Nephron (organoid): Measurements from ENCODE around the gene AEN.

Source experiments
- H3K27ac Mint-ChIP-seq, 3 experiments: 2 replicates each; pipeline ENCODE4 v1.8.0; 2020; ENCODE audit warnings: mixed read lengths in 3 of 3, mild to moderate bottlenecking in 2 of 3, moderate library complexity in 1 of 3
- H3K27me3 Mint-ChIP-seq: 2 replicates; pipeline ENCODE4 v1.8.0; 2021; ENCODE audit warnings: low read depth, mild to moderate bottlenecking, moderate library complexity, mixed read lengths
- H3K36me3 Mint-ChIP-seq: 2 replicates; pipeline ENCODE4 v1.8.0; 2020; ENCODE audit warnings: low read depth, mixed read lengths
- H3K4me1 Mint-ChIP-seq: 2 replicates; pipeline ENCODE4 v1.8.0; 2020; ENCODE audit warnings: mixed read lengths
- H3K4me3 Mint-ChIP-seq, 3 experiments: 2 replicates each; pipeline ENCODE4 v1.8.0; 2020; ENCODE audit warnings: mild to moderate bottlenecking in 3 of 3, mixed read lengths in 3 of 3, moderate library complexity in 2 of 3
- H3K9me3 Mint-ChIP-seq: 2 replicates; pipeline ENCODE4 v1.8.0; 2020; ENCODE audit warnings: mixed read lengths
- TF ChIP-seq, protein P1 (sequence below), 3 experiments: fragments of 200-600 bp; sonication (generic); IDR thresholded peaks; one replicate each; pipeline ENCODE4 v1.5.0; 2021; ENCODE audit warnings: antibody characterized with exemption in 3 of 3; ENCODE audit not compliant: unreplicated experiment in 3 of 3

AEN gene

GRCh38 chr15:88604381-88605188, 16.6 kb upstream of the AEN start:
- Mint-ChIP-seq H3K9me3 (peaks cover 2% of the 10 kb centered on the region), H3K27me3 (peaks cover 98% of the 10 kb centered on the region), H3K27ac (no peak overlapping the region), H3K4me3 (peak overlapping the region; percentile 58 to 79 (median 66)), H3K4me1 (peaks cover 27% of the 10 kb centered on the region), H3K36me3 (no peaks in the 10 kb centered on the region)
- TF ChIP-seq, protein P1, sequence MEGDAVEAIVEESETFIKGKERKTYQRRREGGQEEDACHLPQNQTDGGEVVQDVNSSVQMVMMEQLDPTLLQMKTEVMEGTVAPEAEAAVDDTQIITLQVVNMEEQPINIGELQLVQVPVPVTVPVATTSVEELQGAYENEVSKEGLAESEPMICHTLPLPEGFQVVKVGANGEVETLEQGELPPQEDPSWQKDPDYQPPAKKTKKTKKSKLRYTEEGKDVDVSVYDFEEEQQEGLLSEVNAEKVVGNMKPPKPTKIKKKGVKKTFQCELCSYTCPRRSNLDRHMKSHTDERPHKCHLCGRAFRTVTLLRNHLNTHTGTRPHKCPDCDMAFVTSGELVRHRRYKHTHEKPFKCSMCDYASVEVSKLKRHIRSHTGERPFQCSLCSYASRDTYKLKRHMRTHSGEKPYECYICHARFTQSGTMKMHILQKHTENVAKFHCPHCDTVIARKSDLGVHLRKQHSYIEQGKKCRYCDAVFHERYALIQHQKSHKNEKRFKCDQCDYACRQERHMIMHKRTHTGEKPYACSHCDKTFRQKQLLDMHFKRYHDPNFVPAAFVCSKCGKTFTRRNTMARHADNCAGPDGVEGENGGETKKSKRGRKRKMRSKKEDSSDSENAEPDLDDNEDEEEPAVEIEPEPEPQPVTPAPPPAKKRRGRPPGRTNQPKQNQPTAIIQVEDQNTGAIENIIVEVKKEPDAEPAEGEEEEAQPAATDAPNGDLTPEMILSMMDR (IDR thresholded peaks at IDR 0.05; ENCODE audit: unreplicated experiment in 3 of 3), result no peak

GRCh38 chr15:88605189-88606069, 15.7 kb upstream of the AEN start:
- Mint-ChIP-seq H3K27me3 (peaks cover 98% of the 10 kb centered on the region), H3K27ac (no peak overlapping the region), H3K4me3 (peak overlapping the region; percentile 58 to 73 (median 65)), H3K9me3 (peaks cover 2% of the 10 kb centered on the region), H3K4me1 (peaks cover 27% of the 10 kb centered on the region), H3K36me3 (no peaks in the 10 kb centered on the region)
- TF ChIP-seq, protein P1 (IDR thresholded peaks at IDR 0.05; ENCODE audit: unreplicated experiment in 3 of 3), result no peak

DNA sequence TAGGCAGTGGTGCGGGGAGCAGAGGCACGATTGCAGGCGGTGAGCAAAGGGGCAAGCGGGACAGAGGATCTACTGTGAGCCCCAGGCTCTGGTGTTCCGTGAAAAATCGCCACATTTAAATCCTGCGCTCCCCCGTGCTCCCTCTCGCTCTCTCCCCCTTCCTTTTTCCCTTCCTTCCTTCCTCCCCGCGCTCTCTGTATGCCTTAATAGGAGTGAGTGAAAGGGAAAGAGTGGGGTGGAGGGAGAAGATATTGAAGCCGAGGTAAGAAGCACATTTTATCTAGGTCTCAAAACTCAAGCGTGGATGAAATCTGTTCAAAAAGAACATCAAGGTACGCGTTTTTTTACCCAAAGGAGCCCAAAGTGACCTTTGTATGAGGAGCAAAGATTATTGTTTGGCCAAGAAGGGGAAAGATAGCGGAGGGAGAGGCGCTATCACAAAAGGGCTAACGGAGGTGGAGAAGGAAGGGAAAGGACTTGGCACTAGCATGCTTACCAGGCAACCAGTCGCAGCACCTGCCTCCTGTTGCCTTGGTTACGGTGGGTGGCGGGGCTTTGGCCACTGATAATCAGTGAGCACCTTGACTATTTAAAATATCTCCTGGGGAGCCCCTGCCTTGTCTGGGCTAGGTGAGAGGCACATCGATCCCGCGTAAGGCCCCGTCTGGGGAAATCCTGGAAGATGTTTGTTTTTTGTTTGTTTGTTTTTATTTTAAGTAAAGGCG, 14.9 kb upstream of the AEN start:
- Mint-ChIP-seq H3K27ac (no peak overlapping the region), H3K9me3 (peaks cover 2% of the 10 kb centered on the region), H3K4me3 (peak overlapping the region; percentile 58 to 73 (median 65)), H3K36me3 (no peaks in the 10 kb centered on the region), H3K27me3 (peaks cover 98% of the 10 kb centered on the region), H3K4me1 (peaks cover 27% of the 10 kb centered on the region)
- TF ChIP-seq, protein P1 (IDR thresholded peaks at IDR 0.05; ENCODE audit: unreplicated experiment in 3 of 3), result no peak

- TF ChIP-seq, protein P1 (IDR thresholded peaks at IDR 0.05; ENCODE audit: unreplicated experiment in 3 of 3), result no peak
- Mint-ChIP-seq H3K4me1 (peaks cover 27% of the 10 kb centered on the region), H3K4me3 (no peak overlapping the region), H3K9me3 (peaks cover under 1% of the 10 kb centered on the region), H3K36me3 (no peaks in the 10 kb centered on the region), H3K27ac (no peak overlapping the region), H3K27me3 (peaks cover 99% of the 10 kb centered on the region)
Measured at GRCh38 chr15:88607951-88608350, 13.2 kb upstream of the AEN start.

DNA sequence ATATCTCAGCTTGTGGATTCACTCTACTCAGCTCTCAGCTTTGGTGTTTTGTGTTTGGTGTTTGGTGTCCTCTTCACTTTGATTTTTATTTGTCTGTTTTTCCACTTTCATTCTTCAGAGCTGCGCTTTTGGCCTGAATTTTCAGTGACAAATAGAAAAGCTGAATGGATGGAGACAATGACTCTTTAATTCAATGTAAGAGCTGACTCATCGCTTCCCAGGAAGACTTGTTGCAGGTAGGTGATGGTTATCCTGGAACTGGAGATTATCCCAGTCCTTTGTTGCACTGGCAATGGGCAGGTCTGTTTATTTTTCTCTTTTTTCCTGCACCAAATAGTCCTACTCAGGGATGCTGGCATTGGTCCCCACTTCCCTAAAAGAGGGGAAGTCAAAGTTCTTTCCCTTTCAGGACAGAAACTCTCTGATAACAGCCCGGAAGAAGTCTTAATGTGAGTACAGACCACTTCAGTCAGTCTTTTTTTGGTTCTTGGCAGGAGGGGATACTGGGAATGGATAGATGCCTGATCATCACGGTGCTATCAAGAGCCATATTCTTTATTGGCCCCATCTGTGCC, 12.4 kb upstream of the AEN start:
- no peaks in the 10 kb centered on the region for H3K9me3 Mint-ChIP-seq
- H3K4me3 Mint-ChIP-seq, result no peak overlapping the region
- H3K36me3 Mint-ChIP-seq, result no peaks in the 10 kb centered on the region
- H3K27ac Mint-ChIP-seq, result no peak overlapping the region
- peaks cover 99% of the 10 kb centered on the region for H3K27me3 Mint-ChIP-seq
- TF ChIP-seq, protein P1 (IDR thresholded peaks at IDR 0.05; ENCODE audit: unreplicated experiment in 3 of 3), result no peak
- peaks cover 25% of the 10 kb centered on the region for H3K4me1 Mint-ChIP-seq
